GM21360 (cell line): ENCODE data around the gene PLEKHN1.
"Not testable (repeated sequence)": the region's sequence is repeated elsewhere in the genome, so short reads cannot be mapped to it uniquely, and the experiment has no call there.

Experiments
- ATAC-seq: cut with Tn5 transposase; IDR thresholded peaks from one replicate; pipeline ENCODE4 v1.9.1; 2021; ENCODE audit warnings: mild to moderate bottlenecking, moderate library complexity; ENCODE audit not compliant: unreplicated experiment

Gene PLEKHN1

DNA sequence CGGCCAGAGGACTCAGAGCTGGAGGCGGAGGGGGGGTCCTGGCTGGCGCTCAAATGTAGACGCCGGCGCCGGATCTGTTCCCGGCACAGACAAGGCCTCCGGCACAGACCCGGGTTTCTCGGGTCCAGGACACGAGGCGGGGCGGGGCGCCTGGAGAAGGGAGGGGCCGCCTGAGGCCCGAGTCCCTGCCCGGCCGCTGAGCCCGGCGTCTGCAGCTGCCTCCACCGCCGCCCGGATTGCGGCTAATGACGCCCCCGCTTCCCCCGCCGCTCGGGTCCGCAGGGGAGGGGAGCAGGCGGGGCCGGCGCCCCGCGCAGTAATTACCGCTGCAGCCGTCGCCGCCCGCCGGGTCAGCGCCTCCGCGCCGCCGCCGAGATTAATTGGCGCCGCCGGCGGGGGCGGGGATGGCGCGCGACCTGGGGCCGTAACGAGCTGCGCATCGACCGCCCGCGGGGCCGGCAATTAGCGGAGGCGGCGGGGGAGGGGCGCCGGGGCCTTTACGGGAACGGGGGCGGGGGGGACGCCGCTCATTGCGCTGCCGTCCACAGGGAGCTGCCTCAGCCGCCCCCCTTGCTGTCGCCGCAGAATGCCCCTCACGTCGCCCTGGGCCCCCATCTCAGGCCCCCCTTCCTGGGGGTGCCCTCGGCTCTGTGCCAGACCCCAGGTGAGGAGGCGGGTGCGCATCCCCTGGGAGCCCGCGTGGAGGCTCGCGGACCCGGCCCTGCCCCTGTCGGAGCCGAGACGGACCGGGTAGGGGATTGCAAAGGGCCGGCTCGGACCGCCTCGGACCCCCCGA, 24.5 kb upstream of the PLEKHN1 start:
- ATAC-seq: no peak

- ATAC-seq: no peak
These were observed 23.9 kb upstream of the PLEKHN1 start for GRCh38 chr1:942411-942821.

DNA sequence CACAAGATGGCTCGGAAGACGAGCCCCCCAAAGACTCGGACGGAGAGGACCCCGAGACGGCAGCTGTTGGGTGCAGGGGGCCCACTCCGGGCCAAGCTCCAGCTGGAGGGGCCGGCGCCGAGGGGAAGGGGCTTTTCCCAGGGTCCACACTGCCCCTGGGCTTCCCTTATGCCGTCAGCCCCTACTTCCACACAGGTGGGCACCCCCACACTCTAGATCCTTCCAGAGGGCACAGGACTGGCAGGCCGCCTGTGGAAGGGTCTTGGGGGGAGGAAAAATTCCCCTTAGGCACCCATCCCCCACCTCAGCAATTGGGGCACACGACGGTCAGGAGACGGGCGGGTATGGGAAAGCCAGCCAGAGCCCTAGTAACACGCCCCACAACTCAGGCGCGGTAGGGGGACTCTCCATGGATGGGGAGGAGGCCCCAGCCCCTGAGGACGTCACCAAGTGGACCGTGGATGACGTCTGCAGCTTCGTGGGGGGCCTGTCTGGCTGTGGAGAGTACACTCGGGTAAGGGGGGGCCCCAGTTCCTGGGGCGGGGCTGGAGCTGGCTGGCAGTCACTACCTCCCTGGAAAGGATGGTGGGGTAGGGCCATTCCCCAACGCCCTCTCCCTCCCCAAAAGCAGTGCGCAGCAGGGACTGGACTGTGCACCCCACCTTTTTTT, 23.3 kb upstream of the PLEKHN1 start:
- ATAC-seq: no peak

GRCh38 chr1:943545-944340, 22.5 kb upstream of the PLEKHN1 start:
- ATAC-seq: no peak

DNA sequence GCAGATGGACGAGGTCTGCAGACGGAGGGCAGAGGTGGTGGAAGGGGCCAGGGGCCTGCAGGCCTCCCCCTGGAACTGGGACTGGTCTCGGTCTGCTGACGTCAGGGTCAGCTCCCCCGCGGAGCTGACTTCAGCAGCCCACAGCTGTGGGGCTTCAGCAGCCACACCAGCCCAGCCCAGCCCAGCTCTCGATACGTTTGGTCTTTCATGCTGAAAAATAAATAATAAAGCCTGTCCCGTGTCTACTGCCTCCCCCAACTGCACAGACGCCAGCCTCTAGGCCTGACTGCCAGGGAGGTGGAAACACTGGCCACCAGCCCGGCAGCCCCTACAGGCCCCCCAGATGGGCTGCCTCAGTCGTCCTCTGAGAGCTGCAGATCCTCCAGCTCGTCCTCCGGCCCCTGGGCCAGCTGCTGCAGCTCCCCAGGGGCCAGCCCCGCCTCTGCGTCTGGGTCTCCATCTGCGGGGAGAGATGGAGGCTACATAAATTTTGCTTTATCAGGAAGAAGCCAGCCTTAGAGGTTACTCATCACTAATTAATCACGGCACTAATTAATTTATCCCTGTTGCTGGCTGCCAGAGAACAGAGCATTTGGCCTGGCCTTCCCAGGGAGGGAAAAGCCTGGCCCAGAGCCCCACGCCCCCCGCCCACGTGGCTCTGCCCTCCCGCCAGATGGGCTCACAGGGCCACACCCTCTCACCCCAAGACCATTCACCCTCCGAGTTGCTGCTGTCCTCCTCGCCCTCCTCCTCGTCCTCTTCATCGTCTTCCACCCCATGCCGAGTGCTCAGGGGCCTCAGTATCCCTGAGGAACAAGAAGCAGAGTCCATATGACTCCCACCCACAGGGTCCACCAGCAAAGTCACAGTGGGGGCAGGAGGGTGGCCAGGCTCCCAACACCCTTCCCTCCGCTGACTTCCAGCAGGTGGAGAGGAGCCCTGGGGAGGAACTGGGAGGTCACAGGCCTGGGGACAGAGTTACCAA, 21.6 kb upstream of the PLEKHN1 start:
- no peak for ATAC-seq

DNA sequence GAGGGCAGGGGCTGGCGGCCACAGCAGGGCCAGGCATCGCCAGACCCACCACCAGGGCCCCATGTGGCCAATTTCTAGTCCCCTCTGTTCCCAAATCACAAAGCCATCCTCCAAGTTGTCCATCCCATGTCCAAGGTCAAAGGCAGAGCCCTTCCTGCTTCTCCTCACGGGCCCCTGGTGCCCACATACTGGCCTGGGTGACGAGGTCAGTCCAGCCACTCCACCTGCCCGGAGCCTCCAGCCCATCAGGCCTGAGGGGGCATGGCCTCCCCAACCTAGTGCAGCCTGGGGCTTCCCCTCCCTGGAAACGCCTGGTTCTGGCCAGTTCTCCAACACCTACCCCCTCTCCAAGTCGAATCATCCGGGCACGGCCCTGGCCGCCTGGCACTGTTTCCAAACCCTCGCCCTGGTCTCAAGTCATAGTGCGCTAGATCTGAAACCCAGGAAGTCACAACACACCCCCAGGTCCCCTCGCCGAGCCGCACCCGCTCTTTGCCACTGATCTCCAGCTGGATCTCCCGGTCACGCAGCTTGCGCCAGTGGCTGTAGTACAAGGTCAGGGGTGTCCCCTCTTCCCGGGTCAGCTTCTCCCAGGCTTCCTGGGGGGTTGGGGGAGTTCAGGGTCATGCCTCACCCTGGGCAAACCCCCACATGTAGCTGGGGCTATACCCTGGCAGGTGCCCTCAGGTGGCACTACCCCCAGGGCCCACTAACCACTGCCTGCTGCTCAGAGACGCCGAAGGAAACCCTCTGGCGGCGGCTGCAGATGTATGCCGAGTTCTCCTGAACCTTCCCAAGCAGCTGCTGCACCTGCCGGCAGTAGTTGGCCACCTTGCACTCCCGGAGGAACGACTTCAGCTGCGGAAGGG, 20.4 kb upstream of the PLEKHN1 start:
- ATAC-seq: no peak

GRCh38 chr1:946811-947210, 19.5 kb upstream of the PLEKHN1 start:
- ATAC-seq: not testable (repeated sequence)

- ATAC-seq: no peak
These were observed 18.3 kb upstream of the PLEKHN1 start for GRCh38 chr1:947958-948357.

DNA sequence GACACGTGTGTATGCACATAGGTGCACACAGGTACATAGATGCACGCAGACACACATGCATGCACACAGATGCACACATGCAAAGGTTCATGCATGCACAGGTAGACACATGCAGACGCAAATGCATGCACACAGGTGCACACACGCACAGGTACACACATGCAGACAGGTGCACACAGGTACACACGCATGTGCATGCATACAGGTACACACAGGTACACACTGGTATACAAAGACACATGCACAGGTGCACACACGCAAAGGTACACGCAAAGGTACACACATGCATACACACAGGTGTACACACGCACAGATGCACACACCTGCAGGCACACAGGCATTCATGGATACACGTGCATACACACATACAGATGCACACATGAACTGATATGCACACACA, 16.0 kb upstream of the PLEKHN1 start:
- ATAC-seq: no peak

DNA sequence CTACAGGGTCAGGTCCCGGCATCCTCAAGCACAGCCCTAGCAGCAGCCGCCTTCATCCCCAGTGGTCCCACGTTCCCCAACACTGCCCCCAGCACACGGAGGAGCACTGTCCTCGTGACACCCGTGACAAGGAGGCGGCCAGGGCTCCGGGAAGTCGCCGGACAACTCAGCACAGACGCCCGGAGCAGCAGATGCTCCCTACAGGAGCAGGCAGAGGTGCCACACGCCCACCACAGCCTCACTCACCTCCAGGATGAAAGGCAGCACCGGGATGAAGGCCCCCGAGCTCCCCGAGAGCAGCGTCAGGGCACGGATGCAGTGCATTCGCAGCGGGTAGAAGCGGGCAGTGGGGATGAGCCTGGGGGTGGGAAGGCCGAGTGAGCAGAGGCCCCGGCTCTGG, 15.4 kb upstream of the PLEKHN1 start:
- no peak for ATAC-seq

GRCh38 chr1:951364-951763, 14.9 kb upstream of the PLEKHN1 start:
- ATAC-seq: no peak

DNA sequence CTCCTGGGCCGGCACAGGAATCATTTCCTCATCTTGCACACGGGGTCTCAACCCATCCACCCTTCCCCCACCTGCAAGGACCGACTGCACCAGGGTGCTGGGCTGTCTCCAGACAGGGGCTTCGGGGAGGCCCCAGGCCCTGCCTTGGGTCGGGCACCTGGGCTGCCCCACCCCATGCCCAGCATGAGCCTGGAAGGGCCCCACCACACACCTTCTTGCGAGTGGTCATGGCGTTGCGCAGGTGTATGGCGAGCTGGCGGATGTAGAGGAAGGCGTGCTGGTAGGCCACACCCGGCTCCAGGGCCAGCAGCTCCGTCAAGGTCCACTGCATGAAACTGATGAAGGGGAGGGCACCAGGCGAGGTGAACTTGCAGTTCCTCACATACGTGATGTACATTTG, 14.1 kb upstream of the PLEKHN1 start:
- ATAC-seq: no peak

GRCh38 chr1:952603-953002, 13.7 kb upstream of the PLEKHN1 start:
- ATAC-seq: no peak

DNA sequence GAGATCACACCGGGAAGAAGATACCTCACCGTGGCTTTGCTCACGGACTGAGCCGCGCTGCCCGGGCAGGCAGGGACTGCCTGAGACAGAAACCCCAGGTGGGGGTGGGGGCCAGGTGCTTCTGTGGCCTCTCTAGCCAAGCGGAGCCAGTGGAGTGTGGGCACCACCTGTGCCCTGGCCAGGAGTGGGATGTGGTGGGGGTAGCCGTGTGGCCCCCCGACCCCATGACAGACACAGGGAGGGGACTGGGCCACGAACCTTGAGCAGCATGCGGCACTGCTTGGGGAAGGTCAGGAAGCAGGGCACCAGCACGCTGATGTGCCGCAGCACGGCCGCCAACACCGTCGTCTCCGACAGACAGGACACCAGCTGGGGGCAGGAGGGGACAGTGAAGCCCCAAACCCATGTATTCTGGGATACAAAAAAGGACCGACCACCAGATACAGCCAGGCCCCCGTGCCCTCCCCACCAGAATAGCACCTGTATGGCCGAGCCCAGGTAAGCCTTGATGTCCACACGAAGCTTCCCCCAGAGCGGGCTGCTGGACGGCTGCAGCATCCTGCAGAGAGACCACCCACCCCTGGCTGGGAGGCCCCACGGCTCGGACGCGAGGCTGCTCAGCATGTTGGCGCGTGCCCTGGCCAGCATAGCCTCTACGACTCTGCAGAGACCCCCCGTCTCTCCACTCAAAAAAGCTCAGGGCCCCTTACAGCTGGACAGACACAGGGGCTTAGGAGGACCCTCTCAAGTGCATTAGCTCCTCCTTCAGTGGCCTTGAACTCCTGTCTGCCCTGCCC, 12.6 kb upstream of the PLEKHN1 start:
- no peak for ATAC-seq

GRCh38 chr1:954927-955326, 11.4 kb upstream of the PLEKHN1 start:
- no peak for ATAC-seq

GRCh38 chr1:955474-955873, 10.8 kb upstream of the PLEKHN1 start:
- no peak for ATAC-seq

DNA sequence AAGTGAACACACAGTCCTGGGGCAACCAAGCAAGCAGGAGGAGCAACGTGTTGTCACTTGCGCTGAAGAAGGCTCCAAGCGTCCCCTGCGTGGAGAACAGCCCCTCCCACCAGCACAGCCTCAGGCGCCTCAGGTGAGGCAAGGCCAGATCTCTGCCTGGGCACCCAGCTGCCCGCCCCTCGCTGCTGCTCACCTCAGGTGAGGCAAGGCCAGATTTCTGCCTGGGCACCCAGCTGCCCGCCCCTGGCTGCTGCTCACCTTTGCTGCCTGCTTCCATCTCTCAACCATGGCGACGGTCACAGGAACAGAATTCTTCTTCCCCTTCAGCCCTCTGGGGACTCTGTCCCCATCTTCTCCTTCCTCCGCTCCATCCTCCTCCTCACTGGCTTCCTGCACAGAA, 9.6 kb upstream of the PLEKHN1 start:
- ATAC-seq: no peak

DNA sequence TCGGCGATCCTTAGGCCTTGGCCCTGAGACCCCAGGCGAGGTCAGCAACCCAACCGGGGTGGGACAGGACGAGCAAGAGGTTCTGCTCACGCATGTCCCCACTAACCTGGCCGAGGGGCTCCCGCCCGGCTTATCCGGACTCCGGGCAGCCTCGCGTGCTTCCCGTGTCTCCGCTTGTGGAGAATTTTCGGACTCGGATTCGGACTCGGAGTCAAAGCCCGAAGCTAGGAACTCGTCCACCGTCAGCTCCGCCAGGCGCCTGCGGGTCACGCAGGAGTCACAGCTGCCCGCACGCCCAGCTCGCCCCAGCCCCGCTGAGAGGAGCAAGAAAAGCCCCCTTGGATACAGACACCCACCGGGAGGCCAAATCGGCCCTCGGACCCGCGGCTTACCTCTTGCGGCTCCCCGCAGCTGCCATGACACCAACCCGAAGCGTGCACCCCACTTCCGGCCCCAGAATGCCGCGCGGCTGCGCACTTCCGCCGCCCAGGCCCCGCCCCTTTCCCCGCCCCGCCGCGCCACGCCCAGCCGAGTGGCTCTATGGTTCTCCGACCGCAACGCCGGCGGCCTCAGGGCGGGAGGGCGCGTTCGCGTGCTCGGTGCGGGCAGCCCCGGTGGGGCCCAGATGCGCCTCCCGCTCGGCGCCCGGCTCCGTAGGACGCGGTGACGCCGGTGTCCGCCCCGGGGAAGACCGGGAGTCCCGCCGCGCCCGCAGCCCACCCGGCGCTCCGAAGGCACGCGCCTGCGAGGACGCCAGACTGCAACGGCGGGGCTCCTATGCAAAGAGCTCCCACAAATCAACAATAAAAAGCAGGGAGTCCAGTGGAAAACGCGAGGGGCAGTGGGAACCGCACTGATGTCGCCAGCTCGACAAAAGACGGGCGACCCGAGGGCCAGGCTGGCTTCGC, 7.2 kb upstream of the PLEKHN1 start, which contains the start of gene NOC2L:
NOC2L (minus strand) TSS at position 434 of the 908 bp plus-strand sequence; CDS start at position 418, 16 bp downstream.
- ATAC-seq: peak; percentile 65
